Activated CD4-positive, alpha-beta T cell treated with anti-CD3 and anti-CD28 coated beads, Interleukin-2, Interleukin-6, amounts not matched to agents 100 ng/mL and 50 ng/mL, durations not matched to agents 16 hours and 8 hours (primary cell): ENCODE measurements around the gene HS3ST6.

Experiments
- DNase-seq: peaks from one replicate; pipeline ENCODE4 v3.0.0-alpha.2; 2020

HS3ST6 gene

DNA sequence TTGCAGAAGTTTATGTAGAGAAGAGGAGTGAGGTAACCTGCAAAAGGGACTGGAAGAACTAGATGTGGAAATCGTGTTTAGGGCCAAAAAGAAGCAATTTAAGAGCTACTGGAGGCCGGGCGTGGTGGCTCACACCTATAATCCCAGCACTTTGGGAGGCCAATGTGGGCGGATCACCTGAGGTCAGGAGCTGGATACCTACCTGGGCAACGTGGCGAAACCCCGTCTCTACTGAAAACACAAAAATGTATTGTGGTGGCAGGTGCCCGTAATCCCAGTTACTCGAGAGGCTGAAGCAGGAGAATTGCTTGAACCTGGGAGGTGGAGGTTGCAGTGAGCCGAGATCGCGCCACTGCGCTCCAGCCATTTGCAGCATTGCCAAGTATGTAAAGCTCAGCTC lies 42.1 kb downstream of the HS3ST6 start:
- peak; percentile 3 for DNase-seq

DNA sequence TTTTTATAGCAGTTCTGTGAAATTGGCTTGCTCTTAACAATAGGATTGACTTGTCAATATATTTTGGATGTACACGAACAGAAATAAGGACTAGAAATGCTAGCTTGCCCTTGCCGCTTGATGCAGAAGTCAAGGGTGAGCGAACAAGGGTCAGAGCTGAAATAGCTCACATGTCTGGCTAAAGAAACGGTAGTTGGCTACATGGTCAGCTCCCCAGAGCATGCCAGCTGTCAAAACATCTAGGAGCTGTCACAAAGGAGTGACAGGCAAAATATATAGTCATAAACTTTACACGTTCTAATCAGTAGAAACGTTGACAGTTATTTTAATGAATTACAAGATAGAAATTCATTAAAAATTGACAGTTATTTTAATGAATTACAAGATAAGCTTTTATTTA lies 43.4 kb downstream of the HS3ST6 start:
- no peak for DNase-seq

DNA sequence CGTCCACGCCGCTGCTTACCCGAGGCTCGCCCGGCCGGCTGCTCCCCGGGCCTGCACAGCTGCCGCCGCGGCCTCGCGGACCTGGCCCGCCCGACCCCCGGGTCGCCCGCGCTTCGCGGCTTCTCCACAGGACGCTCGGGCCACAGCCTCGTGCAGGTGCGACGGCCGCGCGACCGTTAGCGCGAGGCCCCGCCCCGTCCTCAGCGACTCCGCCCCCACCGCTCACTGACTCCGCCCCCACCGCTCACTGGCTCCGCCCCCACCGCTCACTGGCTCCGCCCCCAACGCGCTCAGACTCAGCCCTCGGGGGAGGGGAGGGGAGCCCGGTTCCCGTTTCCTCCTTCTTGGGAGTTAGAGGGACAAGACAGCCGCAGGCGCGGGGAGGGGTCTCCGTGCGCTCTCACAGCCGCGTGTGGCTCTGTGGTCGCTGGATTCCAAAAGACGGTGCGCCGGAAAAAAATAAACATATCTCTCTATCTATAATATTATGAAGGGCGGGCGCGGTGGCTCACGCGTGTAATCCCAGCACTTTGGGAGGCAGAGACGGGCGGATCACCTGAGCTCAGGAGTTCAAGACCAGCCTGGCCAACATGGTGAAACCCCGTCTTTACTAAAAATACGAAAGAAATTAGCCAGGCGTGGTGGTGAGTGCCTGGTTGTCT lies 46.1 kb downstream of the HS3ST6 start, which contains the start of gene MEIOB:
Gene MEIOB (minus strand): TSS at position 191 of the 662 bp plus-strand sequence. CDS start 3,989 bp downstream, outside the sequence.
- DNase-seq = peak; percentile 36

DNA sequence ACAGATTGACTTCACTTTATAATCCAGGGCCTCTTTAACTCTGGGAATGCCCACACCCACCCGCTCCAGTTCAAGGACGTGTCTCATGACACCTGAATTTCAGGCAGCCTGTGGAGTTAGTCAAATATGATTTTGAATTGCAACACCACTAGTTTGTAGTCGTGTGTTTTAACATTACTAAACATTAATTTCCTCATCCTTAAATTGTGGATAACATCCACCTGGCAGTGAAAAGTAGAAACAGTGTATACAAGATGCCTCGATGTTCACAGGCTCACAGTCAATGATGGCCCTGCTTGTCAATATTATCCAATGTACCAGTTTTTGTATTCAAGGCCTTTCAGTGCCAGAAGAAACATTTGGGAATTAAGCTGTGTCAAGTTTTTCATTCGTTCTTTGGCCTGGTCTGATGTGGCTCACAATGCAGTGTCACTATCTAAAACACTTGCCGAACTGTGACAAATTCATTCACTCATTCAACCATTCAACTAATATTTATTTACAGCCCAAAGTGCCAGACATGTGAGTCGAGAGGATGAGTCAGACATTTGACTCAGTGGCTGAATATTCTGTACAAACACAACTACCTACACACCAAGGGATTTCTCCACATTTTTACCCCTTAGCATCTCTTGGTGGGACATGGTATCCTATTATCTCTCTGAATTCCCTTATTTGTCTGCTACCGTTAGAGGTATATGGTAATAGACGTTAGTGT lies 47.7 kb downstream of the HS3ST6 start:
- DNase-seq = no peak

DNA sequence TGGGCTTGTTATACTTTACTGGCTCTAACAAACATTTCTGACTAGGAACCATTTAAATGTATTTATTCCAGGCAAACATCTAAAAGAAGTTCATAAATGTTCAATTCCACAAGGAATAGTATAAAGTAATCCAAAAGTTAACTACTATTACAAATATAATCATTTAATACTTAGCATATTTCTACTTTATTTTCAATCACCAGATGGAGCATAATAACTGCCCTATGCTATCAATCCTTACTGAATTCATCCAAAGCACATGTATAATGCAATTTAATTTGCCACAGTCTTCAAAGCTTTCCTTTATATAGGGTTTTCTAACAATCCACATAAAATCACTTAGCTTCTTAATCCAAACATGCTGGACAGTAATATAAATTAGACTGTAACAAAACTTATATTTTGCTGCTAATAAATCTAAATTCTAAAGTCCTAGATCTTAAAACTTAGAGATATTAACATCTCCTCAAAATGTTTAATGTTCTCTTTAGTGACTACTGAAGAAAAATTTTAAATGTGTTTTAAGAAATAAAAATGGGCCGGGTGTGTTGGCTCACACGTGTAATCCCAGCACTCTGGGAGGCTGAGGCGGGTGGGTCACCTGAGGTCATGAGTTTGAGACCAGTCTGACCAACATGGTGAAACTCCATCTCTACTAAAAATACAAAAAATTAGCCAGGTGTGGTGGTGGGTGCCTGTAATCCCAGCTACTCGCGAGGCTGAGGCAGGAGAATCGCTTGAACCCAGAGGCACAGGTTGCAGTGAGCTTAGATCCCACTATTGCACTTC lies 52.1 kb downstream of the HS3ST6 start:
- DNase-seq = no peak

DNA sequence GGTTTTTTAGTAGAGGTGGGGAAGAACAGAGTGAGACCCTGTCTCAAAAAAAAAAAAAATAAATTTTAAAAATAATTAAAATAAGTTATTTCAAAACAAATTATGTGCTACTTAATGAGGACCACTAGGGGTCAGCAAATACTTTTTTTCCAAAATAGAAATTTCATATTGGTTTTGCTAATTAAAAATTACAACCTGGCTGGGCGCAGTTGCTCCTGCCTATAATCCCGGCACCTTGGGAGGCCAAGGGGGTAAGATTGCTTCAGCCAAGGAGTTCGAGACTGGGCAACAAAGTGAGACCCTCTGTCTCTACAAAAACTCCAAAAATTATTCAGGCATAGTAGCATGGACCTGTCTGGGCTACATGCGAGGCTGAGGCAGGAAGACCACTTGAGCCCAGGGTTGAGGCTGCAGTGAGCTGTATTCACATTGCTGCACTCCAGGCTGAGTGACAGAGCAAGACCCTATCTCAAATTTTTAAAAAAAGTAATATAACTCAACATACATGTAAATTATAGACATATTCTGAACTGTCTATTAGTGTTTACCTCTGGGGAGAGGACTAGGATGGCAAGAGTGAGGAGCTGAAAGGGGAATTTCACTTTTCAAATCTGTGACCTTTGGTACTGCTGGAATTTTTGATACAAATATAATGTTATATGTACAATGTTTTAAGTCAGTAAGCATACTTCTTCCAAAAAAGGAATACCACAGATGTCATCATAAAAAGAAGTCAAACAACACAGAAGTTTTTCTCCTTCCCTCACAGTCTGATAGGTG lies 54.3 kb downstream of the HS3ST6 start:
- no peak for DNase-seq

DNA sequence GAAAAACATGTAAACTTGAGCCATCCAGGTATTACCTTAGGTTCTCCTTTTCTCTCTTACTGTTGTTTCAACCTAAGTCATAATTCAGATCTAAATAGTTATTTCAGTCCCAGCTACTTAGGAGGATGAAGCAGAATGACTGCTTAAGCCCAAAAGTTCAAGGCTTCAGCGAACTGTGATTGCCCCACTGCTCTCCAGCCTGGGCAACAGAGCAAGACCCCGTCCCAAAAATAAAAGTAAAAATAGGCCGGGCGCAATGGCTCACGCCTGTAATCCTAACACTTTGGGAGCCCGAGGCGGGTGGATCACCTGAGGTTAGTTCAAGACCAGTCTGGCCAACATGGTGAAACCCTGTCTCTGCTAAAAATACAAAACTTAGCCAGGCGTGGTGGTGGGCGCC lies 55.8 kb downstream of the HS3ST6 start:
- no peak for DNase-seq

DNA sequence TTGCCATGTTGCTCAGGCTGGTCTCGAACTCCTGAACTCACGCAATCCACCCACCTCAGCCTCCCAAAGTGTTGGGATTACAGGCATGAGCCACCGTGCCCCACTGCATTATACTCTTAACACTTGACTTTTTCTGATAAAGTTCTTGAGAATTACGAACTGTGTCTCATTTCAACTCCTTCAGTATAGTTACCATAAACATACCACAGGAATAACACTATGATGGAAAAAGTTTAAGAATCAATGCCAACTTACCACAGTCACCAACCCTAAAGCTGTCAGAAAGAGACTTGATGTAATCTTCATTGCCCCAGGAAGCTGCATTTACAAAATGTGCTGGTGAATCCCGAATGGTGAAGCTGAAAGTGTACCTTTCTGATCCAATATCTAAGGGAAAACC lies 56.5 kb downstream of the HS3ST6 start:
- no peak for DNase-seq
